BJ (cell line): Measurements from ENCODE around the gene KMT2B. TPM values are rescaled to one million over a fixed set of nuclear protein-coding genes. Genes with fewer than 3 reads are reported as not detected.

ENCODE experiments used
- CTCF ChIA-PET: fragments of 350-600 bp; formaldehyde crosslinking; extraction: SDS; loops from one replicate; lab custom pipeline; 2021; ENCODE audit warnings: antibody characterized with exemption, inconsistent platforms; lab: Yijun Ruan, JAX
- POLR2A ChIA-PET: fragments of 300-600 bp; sonication (Branson Sonifier 250); formaldehyde crosslinking; extraction: SDS; loops from one replicate; lab custom pipeline; 2021; ENCODE audit warnings: antibody characterized with exemption; lab: Charles Lee
- DNase-seq: peaks from one replicate; pipeline ENCODE4 v3.0.0-alpha.2; 2011; ENCODE audit warnings: low read depth
- H3K27me3 ChIP-seq: 2 replicates; pipeline ENCODE4 v1.6.0; 2011; ENCODE audit warnings: low read length; ENCODE audit not compliant: control insufficient read depth, insufficient read depth
- H3K36me3 ChIP-seq: 2 replicates; pipeline ENCODE4 v1.5.1; 2011; ENCODE audit warnings: low read length; ENCODE audit not compliant: control insufficient read depth, insufficient read depth
- H3K4me3 ChIP-seq: 2 replicates; pipeline ENCODE4 v1.5.1; 2011; ENCODE audit warnings: low read depth, mild to moderate bottlenecking, control low read depth, low read length
- polyA plus RNA-seq: library from polyadenylated mRNA; depleted of rRNA; stranded (reverse); fragments of >200 nt; gene quantifications from 2 replicates; pipeline ENCODE4 v1.2.3, GENCODE V29; 2011
- TF ChIP-seq, protein P1 (sequence below): IDR thresholded peaks from 2 replicates; pipeline ENCODE4 v1.5.1; 2011; ENCODE audit warnings: low read depth, mild to moderate bottlenecking, control low read depth, inconsistent platforms, low read length, moderate library complexity; ENCODE audit not compliant: insufficient read depth

Gene KMT2B
- polyA plus RNA-seq, 1 experiment = 13.3 TPM

DNA sequence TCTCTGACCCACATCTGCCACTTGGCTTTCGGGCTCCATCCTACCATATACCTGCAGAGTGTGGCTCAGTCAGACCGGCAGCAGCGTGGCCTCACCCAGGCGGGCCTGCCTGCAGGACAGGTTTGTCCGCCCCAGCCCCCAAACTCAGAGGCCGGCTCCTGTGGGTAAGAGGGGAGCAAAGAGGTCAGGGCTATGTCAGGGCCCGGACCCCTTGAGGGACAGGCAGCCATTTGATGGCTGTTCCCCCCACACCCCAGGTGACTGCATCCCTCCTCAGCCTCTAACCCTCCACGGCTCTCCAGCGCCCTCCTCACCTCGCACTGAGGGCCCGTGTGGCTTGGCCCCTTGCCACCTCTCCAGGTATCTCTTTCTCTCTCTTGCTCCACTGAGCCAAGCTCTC is 25.8 kb upstream of the KMT2B start:
- no peak overlapping the region for H3K4me3 ChIP-seq
- DNase-seq = no peak
- peaks cover 2% of the 10 kb centered on the region for H3K27me3 ChIP-seq
- CTCF ChIA-PET = interaction anchor here (0.7 to 3.2 kb wide), 8 partner anchors 8 to 339 kb away, joined by 3 to 30 read pairs (median 4); partner anchors contain the start of genes COX6B1, PRODH2 and ZBTB32
- POLR2A ChIA-PET = no interaction called here
- H3K36me3 ChIP-seq = no peaks in the 10 kb centered on the region
- TF ChIP-seq, protein P1, sequence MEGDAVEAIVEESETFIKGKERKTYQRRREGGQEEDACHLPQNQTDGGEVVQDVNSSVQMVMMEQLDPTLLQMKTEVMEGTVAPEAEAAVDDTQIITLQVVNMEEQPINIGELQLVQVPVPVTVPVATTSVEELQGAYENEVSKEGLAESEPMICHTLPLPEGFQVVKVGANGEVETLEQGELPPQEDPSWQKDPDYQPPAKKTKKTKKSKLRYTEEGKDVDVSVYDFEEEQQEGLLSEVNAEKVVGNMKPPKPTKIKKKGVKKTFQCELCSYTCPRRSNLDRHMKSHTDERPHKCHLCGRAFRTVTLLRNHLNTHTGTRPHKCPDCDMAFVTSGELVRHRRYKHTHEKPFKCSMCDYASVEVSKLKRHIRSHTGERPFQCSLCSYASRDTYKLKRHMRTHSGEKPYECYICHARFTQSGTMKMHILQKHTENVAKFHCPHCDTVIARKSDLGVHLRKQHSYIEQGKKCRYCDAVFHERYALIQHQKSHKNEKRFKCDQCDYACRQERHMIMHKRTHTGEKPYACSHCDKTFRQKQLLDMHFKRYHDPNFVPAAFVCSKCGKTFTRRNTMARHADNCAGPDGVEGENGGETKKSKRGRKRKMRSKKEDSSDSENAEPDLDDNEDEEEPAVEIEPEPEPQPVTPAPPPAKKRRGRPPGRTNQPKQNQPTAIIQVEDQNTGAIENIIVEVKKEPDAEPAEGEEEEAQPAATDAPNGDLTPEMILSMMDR = no peak

DNA sequence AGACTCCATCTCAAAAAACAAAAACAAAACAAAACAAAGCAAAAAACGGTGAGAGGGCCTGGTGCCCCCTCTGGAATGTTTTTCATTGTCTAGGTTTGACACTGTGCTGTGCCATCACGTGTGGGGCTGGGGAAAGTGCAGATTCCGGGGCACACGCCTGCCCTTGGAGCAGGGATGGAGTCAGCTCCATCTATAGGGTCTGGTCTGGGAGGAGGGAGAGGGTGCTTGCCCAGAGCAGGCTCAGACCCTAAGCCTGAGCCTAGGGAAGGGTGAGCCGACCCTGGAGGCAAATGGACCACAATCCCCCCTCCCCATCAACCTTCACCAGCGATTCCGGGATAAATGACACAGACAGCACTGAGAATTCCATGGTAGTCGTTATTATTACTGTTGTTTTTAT is 24.4 kb upstream of the KMT2B start:
- ChIA-PET CTCF (interaction anchor here (0.6 to 3.2 kb wide), 11 partner anchors 9 to 341 kb away, joined by 3 to 30 read pairs (median 4); partner anchors contain the start of genes PRODH2 and ZBTB32), POLR2A (no interaction called here)
- Histone ChIP-seq H3K4me3 (no peak overlapping the region), H3K36me3 (no peaks in the 10 kb centered on the region), H3K27me3 (peaks cover 2% of the 10 kb centered on the region)
- TF ChIP-seq, protein P1 = no peak
- DNase-seq = no peak

DNA sequence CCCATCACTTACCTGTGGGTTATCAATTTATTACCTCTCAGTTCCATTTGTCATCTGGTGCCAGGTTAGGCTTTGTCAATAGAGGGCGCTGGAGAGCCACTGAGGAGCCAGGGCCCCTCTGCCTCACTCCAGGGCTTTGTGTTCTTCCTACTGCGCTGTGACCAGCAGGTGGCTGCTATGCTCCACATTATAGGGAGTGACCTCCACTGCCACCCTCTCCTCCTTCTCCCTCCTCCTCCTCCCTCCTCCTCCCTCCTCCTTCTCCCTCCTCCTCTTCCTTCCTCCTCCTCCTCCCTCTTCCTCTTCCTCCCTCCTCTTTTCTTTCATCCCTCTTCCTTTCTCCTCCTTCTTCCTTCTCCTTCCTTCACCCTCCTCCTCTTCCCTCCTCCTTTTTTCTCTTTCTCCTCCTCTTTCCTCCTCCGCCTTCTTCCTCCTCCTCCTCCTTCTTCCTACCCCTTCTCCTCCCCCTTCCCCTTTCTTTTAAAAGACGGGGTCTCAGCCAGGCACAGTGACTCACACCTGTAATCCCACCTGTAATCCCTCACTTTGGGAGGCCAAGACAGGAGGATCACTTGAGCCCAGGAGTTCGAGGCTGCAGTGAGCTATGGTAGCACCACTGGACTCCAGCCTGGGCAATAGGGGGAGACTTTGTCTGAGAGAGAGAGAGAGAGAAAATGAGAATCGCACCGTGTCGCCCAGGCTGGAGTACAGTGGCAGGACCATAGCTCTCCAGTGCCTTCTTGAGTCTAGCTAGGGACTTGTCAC is 23.8 kb upstream of the KMT2B start:
- ChIA-PET CTCF (interaction anchor here (0.8 to 3.2 kb wide), 14 partner anchors 9 to 239 kb away, joined by 3 to 30 read pairs (median 4); partner anchors contain the start of genes PRODH2 and ZBTB32), POLR2A (no interaction called here)
- H3K27me3 ChIP-seq = peaks cover 2% of the 10 kb centered on the region
- no peaks in the 10 kb centered on the region for H3K36me3 ChIP-seq
- no peak for DNase-seq
- no peak overlapping the region for H3K4me3 ChIP-seq
- TF ChIP-seq, protein P1 = peak; percentile 99

DNA sequence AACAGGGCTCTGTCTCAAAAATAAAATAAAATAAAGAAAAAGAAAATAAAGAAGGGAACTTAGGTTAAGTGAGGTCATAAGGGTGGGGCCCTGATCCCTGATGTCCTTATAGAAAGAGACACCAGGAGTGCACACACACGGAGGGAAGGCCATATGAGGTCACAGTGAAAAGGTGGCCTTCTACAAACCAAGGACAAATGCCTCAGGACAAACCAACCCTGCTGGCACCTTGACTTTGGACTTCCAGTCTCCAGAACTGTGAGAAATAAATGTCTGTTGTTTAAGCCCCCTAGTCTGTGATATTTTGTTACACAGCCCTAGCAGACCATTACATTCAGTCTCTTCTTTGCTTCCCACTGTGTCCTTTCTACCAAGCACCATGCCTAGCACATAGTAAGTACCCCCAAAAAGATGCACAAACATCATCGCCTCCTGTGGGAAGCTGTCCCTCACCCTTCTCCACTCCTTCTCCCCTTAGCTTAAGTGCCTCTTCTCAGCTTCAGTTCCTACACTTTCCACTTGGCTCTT is 21.8 kb upstream of the KMT2B start:
- peaks cover 2% of the 10 kb centered on the region for H3K27me3 ChIP-seq
- ChIA-PET POLR2A (no interaction called here), CTCF (interaction anchor here (0.9 to 1.6 kb wide), 3 partner anchors 18 to 185 kb away, joined by 3 to 4 read pairs (median 3); no protein-coding TSS in a partner anchor)
- TF ChIP-seq, protein P1 = no peak
- DNase-seq = no peak
- no peaks in the 10 kb centered on the region for H3K36me3 ChIP-seq
- no peak overlapping the region for H3K4me3 ChIP-seq

DNA sequence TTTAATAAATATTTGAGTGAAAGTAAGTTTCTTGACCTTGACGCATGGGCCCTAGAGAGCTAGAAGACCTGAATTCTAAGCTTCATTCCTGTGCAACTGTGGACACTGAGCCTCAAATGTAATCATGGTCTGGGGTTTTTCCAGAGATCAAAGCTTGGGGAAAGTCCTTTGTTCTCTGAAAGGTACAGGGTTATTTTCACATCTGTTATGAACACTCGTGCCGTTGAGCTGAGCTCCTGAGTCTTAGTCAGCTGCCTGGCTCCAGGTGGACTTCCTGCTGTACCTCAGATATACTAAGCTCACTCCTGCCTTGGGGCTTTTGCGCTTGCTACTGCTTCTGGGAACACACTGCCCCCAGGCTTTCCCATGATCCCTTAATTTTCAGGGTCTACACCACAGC is 21.0 kb upstream of the KMT2B start:
- CTCF ChIA-PET = interaction anchor here (0.9 to 1.6 kb wide), 4 partner anchors 17 to 186 kb away, joined by 3 to 6 read pairs (median 4); no protein-coding TSS in a partner anchor
- H3K27me3 ChIP-seq = peaks cover 2% of the 10 kb centered on the region
- POLR2A ChIA-PET = no interaction called here
- no peak overlapping the region for H3K4me3 ChIP-seq
- no peak for DNase-seq
- TF ChIP-seq, protein P1 = no peak
- no peaks in the 10 kb centered on the region for H3K36me3 ChIP-seq
